GM19239 (cell line): Measurements from ENCODE around the gene AGBL5.
"Not testable (repeated sequence)": the region's sequence is repeated elsewhere in the genome, so short reads cannot be mapped to it uniquely, and the experiment has no call there.

Experiments used
- DNase-seq: peaks from one replicate; pipeline ENCODE4 v3.0.0; 2011; ENCODE audit warnings: low spot score; ENCODE audit not compliant: insufficient read length
- FAIRE-seq: peaks from 2 replicates; lab custom pipeline; 2011; peaks lifted over from hg19 to GRCh38; lab: Jason Lieb, UNC

The AGBL5 gene

GRCh38 chr2:27108221-27108620 is 56.8 kb downstream of the AGBL5 start:
- DNase-seq (no peak), FAIRE-seq (no peak)

DNA sequence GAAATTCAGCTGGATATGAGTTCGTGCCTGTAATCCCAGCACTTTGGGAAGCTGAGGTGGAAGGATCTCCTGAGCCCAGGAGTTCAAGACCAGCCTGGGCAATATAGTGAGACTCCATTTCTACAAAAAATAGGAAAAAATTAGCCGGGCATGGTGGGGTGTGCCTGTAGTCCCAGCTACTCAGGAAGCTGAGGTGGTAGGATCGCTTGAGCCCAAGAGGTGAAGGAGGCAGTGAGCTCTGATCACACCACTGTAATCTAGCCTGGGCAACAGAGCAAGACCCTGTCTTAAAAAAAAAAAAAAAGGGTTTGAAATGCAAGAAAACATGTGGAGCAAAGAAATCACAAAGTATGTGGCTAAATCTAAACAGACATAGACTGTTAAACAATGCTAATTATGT is 57.6 kb downstream of the AGBL5 start:
- FAIRE-seq (no peak), DNase-seq (no peak)

GRCh38 chr2:27110603-27111352 is 59.3 kb downstream of the AGBL5 start:
- DNase-seq, FAIRE-seq: not testable (repeated sequence)

- DNase-seq, FAIRE-seq: not testable (repeated sequence)
These were observed 60.1 kb downstream of the AGBL5 start for GRCh38 chr2:27111392-27112078.

DNA sequence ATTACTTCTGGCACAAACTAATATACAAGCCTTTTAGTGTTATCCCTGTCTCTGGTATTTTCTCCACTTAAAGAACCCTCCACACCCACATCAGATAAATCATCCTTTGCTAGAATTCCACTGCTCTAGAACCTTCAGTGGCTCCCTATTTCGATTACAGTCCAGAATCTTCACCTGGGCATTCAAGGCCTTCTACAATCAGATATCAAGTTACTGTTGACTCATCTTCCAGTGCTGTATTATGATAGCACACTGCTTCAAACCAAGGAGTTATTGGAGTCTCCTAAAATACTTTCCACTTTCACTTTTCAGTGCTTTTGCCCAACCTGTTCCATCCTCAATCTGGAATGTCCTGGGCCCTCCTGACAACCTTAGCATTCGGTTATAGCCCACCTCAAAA is 64.1 kb downstream of the AGBL5 start:
- no peak for FAIRE-seq

DNA sequence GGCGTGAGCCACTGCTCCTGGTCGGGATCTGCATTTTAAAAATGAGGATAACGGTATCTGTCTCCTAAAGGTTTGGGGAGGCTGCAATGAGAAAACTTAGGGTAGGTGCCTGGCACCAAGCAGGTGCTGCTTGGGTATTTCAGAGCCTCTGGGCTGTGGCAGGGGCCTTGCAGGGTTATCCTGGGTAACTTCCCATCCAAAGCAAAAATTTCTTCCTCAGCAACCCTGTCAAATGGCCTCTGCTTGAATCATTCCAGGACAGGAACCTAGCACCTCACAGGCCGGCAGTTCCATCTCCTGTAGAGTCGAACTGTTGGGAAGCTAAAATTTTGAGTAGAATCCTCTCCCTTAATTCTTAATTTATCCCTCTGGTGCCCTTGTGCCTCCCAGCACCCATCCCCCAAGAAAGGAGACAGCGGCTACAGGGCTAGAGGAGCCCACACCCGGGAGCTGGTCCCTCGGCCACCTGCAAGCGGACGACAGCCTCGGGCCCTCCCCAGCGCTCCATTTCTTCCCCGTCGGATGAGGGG is 66.6 kb downstream of the AGBL5 start:
- no peak for FAIRE-seq
- no peak for DNase-seq

More for the DNA sequence above, 64.1 kb downstream of the AGBL5 start:
- no peak for DNase-seq

DNA sequence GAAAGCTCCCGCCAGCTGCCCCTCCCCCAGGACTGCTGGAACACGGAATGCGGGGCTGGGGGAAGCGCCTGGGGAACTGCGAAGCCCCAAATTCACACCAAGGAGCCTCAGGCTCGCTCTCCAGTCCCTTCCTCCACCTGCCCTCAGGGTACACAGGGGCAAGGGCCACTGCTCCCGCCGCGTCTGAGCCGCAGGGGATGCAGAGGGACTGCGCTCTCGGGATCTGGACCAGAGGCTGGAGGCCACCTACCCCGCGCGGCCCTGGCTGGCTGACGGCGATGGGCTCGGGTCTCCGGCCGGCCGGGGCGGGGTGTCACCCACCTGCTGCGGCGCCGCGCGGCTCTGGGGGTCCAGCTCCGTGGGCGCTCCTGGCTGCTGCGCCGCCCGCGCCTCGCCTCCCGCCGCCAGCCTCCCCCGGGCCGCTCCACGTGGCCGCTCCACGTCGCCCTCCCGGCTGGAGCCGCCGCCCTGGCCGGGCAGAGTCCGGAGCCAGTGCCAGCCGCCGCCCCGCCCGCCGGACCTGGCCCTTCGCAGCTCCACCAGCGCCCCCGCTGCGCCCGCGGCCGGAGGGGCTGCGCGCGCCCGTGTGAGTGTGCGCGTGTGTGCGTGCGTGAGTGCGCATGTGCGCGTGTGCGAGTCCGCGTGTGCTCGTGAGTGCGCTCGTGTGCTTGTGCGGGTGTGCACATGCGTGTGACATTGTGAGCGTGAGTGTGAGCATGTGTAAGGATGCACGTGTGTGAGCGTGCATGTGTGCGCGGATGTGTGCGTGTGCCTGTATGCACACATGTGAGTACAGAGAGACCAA is 67.3 kb downstream of the AGBL5 start, which contains the start of gene CGREF1:
Gene CGREF1, minus strand, starts transcription at position 604 of the 805 bp plus-strand sequence. CDS start 14,762 bp downstream, outside the sequence.
- FAIRE-seq (no peak), DNase-seq (no peak)

GRCh38 chr2:27119330-27119670 is 67.8 kb downstream of the AGBL5 start:
- DNase-seq, FAIRE-seq: not testable (repeated sequence)
